KOPT-K1 (cell line): ENCODE results near the gene RHOC.

Source experiments
- H3K27ac ChIP-seq: fragments of 200-600 bp; sonication (generic); 2 replicates; pipeline ENCODE4 v1.5.1; 2016; ENCODE audit warnings: antibody characterized with exemption, mild to moderate bottlenecking, low read depth, low read length; ENCODE audit not compliant: poor library complexity, severe bottlenecking
- H3K36me3 ChIP-seq: fragments of 200-600 bp; sonication (generic); 2 replicates; pipeline ENCODE4 v1.5.1; 2017; ENCODE audit warnings: antibody characterized with exemption, mild to moderate bottlenecking, low read length, moderate library complexity; ENCODE audit not compliant: insufficient read depth
- H3K9me3 ChIP-seq: fragments of 200-600 bp; sonication (generic); 2 replicates; pipeline ENCODE4 v1.5.1; 2017; ENCODE audit warnings: antibody characterized with exemption, low read length, mild to moderate bottlenecking; ENCODE audit not compliant: insufficient read depth, poor library complexity, severe bottlenecking

RHOC gene

GRCh38 chr1:112700290-112701226 is 6.4 kb downstream of the RHOC start:
- Histone ChIP-seq H3K36me3 (peaks cover 69% of the 10 kb centered on the region), H3K27ac (peak overlapping the region; percentile 17), H3K9me3 (no peaks in the 10 kb centered on the region)

GRCh38 chr1:112699425-112700144 is 7.3 kb downstream of the RHOC start:
- Histone ChIP-seq H3K27ac (no peak overlapping the region), H3K36me3 (peaks cover 79% of the 10 kb centered on the region), H3K9me3 (no peaks in the 10 kb centered on the region)

- Histone ChIP-seq H3K9me3 (no peaks in the 10 kb centered on the region), H3K27ac (no peak overlapping the region), H3K36me3 (peaks cover 88% of the 10 kb centered on the region)
Measured at GRCh38 chr1:112698366-112699310, 8.3 kb downstream of the RHOC start.

- H3K36me3 ChIP-seq, result peaks cover 97% of the 10 kb centered on the region
- H3K9me3 ChIP-seq, result no peaks in the 10 kb centered on the region
- H3K27ac ChIP-seq, result no peak overlapping the region
Measured at GRCh38 chr1:112697781-112698201, 9.1 kb downstream of the RHOC start.

- Histone ChIP-seq H3K36me3 (peaks cover 100% of the 10 kb centered on the region), H3K9me3 (no peaks in the 10 kb centered on the region), H3K27ac (no peak overlapping the region)
Measured at GRCh38 chr1:112696578-112697314, 10.2 kb downstream of the RHOC start.

GRCh38 chr1:112695276-112695675 is 11.7 kb downstream of the RHOC start:
- Histone ChIP-seq H3K36me3 (peaks cover 100% of the 10 kb centered on the region), H3K9me3 (no peaks in the 10 kb centered on the region), H3K27ac (no peak overlapping the region)

- H3K9me3 ChIP-seq, result no peaks in the 10 kb centered on the region
- peaks cover 100% of the 10 kb centered on the region for H3K36me3 ChIP-seq
- H3K27ac ChIP-seq, result no peak overlapping the region
Measured at GRCh38 chr1:112694363-112694929, 12.5 kb downstream of the RHOC start.

GRCh38 chr1:112693821-112694220 is 13.1 kb downstream of the RHOC start:
- Histone ChIP-seq H3K36me3 (peaks cover 100% of the 10 kb centered on the region), H3K27ac (no peak overlapping the region), H3K9me3 (no peaks in the 10 kb centered on the region)

- H3K27ac ChIP-seq, result no peak overlapping the region
- H3K9me3 ChIP-seq, result no peaks in the 10 kb centered on the region
- H3K36me3 ChIP-seq, result peaks cover 100% of the 10 kb centered on the region
Measured at GRCh38 chr1:112692681-112693080, 14.2 kb downstream of the RHOC start.

- H3K36me3 ChIP-seq, result peaks cover 87% of the 10 kb centered on the region
- no peaks in the 10 kb centered on the region for H3K9me3 ChIP-seq
- no peak overlapping the region for H3K27ac ChIP-seq
Measured at GRCh38 chr1:112689842-112690237, 17.1 kb downstream of the RHOC start.

GRCh38 chr1:112689196-112689841 is 17.6 kb downstream of the RHOC start:
- Histone ChIP-seq H3K36me3 (peaks cover 82% of the 10 kb centered on the region), H3K27ac (no peak overlapping the region), H3K9me3 (no peaks in the 10 kb centered on the region)

- H3K27ac ChIP-seq, result no peak overlapping the region
- H3K9me3 ChIP-seq, result no peaks in the 10 kb centered on the region
- H3K36me3 ChIP-seq, result peaks cover 76% of the 10 kb centered on the region
Measured at GRCh38 chr1:112688781-112689193, 18.1 kb downstream of the RHOC start.

GRCh38 chr1:112687785-112688496 is 19.0 kb downstream of the RHOC start:
- no peaks in the 10 kb centered on the region for H3K9me3 ChIP-seq
- peaks cover 76% of the 10 kb centered on the region for H3K36me3 ChIP-seq
- no peak overlapping the region for H3K27ac ChIP-seq
